GM21423 (cell line): ENCODE data around the gene ZFP82.

ENCODE experiments used
- ATAC-seq: cut with Tn5 transposase; IDR thresholded peaks from one replicate; pipeline ENCODE4 v1.9.1; 2021; ENCODE audit warnings: mild to moderate bottlenecking, moderate library complexity; ENCODE audit not compliant: unreplicated experiment

The ZFP82 gene

GRCh38 chr19:36373638-36374156 is 44.7 kb downstream of the ZFP82 start:
- ATAC-seq: no peak

GRCh38 chr19:36371886-36372285 is 46.6 kb downstream of the ZFP82 start:
- no peak for ATAC-seq

GRCh38 chr19:36363845-36364244 is 54.6 kb downstream of the ZFP82 start:
- ATAC-seq: no peak
